ENCODE results near the gene CDH26.

The CDH26 gene

GRCh38 chr20:60057123-60057865 is 99.1 kb downstream of the CDH26 start:
- H3K4me2 ChIP-seq = peak overlapping the region; percentile 93
- peaks cover 4% of the 10 kb centered on the region; the same call in 1 of the 2 replicates for H3K36me3 ChIP-seq
- no peaks in the 10 kb centered on the region for H3K9me3 ChIP-seq
- H3K27me3 ChIP-seq = no peaks in the 10 kb centered on the region
- peak overlapping the region; percentile 87 for H3K9ac ChIP-seq
- H4K20me1 ChIP-seq = 0 out of 2 replicates have a peak, but pooled peaks cover 2% of the 10 kb centered on the region
- H3K4me3 ChIP-seq = peak overlapping the region; percentile 68
- H3K27ac ChIP-seq = peak overlapping the region; percentile 96
- TF ChIP-seq Cebpa-rat (IDR thresholded peaks at IDR 0.05) = no peak
- H3K4me1 ChIP-seq = peaks cover 89% of the 10 kb centered on the region

DNA sequence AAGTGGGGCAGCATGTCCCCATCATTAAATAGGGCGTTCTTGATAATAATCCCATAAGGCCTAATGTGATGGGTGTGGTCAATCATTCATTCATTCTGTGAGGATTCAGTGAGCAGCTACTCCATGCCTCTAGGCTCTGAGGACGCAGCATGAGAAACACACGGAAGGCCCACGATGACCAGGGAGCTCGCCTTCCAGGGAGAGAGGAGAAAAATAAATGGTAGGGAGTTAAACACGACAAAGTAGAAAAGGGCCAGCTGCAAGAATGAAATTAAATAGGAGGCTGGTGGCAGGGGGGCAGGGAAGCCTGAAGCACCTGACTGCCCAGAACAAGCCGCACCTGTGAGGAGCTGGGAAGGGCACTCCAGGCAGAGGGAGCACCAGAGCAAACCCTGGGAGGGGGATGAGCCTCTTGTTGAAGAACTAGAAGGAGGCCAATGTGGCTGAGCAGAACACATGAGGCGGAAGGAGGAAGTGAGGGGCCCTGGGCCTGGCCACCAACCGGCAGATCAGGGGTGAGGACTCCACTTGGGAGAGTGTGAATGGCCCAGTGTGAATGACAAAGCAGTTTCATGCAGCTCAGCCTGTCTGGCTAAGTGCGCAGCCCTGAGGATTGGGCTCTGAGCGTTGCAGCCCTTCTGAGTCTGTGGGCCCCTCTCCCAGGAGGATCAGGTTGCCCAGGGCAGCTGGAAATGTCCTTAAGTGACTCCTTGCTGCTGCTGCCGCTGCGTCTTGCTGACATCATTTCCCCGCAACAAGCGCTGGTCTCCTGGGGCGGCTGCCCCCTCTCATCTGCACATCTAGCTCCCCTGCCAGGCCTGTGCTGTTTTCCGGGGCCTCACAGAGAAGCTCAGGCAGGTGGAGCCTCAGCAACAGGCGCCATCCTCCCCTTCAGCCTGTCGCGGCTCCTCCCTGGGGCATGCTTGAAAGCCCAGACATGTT is 99.9 kb downstream of the CDH26 start:
- no peaks in the 10 kb centered on the region for H3K27me3 ChIP-seq
- H3K9ac ChIP-seq = peak overlapping the region; percentile 87
- no peaks in the 10 kb centered on the region for H3K9me3 ChIP-seq
- no peak for TF ChIP-seq Cebpa-rat (IDR thresholded peaks at IDR 0.05)
- peaks cover 8% of the 10 kb centered on the region; the same call in 1 of the 2 replicates for H3K36me3 ChIP-seq
- peaks cover 98% of the 10 kb centered on the region for H3K4me1 ChIP-seq
- H3K4me3 ChIP-seq = peak overlapping the region; percentile 54
- peak overlapping the region; percentile 96 for H3K27ac ChIP-seq
- 0 out of 2 replicates have a peak, but pooled peaks cover 9% of the 10 kb centered on the region for H4K20me1 ChIP-seq
- H3K4me2 ChIP-seq = peak overlapping the region; percentile 93

GRCh38 chr20:60058879-60059278 is 100.7 kb downstream of the CDH26 start:
- Histone ChIP-seq H3K4me2 (peak overlapping the region; percentile 93), H3K9me3 (no peaks in the 10 kb centered on the region), H3K4me3 (peak overlapping the region; percentile 54), H3K9ac (peak overlapping the region; percentile 87), H3K27ac (peak overlapping the region; percentile 96), H3K4me1 (peaks cover 98% of the 10 kb centered on the region), H4K20me1 (0 out of 2 replicates have a peak, but pooled peaks cover 9% of the 10 kb centered on the region), H3K27me3 (no peaks in the 10 kb centered on the region), H3K36me3 (peaks cover 13% of the 10 kb centered on the region)
- no peak for TF ChIP-seq Cebpa-rat (IDR thresholded peaks at IDR 0.05)

DNA sequence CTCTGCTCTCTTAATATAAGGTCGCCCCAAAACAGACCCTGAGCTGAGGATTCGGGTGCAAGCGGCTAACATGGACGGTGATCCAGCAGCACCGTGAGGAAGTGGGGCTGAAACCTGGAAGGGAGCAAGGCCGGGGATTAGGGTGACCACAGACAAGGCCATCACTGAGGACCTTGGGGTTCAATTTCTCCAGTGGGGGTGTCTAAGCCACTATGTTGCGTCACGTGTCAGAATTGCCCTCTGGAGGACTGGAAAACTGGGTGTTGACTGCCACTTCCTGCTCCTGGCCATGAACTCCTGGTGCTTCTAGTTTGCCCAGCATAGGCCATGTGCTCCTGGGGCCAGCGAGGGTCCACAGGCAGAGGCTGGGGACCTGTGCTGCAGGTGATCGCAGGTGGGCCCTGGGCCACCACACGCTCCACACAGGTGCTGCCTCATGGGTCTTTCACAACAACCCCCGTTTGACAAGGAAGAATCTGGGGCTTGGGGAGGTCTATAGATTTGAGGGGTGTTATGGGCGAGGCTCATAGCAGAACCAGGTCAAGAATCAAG is 101.9 kb downstream of the CDH26 start:
- Histone ChIP-seq H3K27ac (peak overlapping the region; percentile 69), H3K4me3 (no peak overlapping the region), H4K20me1 (0 out of 2 replicates have a peak, but pooled peaks cover 9% of the 10 kb centered on the region), H3K27me3 (no peaks in the 10 kb centered on the region), H3K9ac (0 out of 2 replicates have a peak overlapping the region, but pooled peaks have one; percentile 3), H3K9me3 (peaks cover 9% of the 10 kb centered on the region), H3K36me3 (peaks cover 24% of the 10 kb centered on the region), H3K4me2 (peak overlapping the region; percentile 74), H3K4me1 (peaks cover 89% of the 10 kb centered on the region)
- TF ChIP-seq Cebpa-rat (IDR thresholded peaks at IDR 0.05) = no peak

GRCh38 chr20:60060593-60060992 is 102.4 kb downstream of the CDH26 start:
- 0 out of 2 replicates have a peak, but pooled peaks have one; percentile 16 for TF ChIP-seq Cebpa-rat (IDR thresholded peaks at IDR 0.05)
- Histone ChIP-seq H3K4me1 (peaks cover 88% of the 10 kb centered on the region), H3K4me3 (no peak overlapping the region), H3K4me2 (peak overlapping the region; percentile 74), H3K27ac (peak overlapping the region; percentile 69), H3K27me3 (no peaks in the 10 kb centered on the region), H3K9ac (0 out of 2 replicates have a peak overlapping the region, but pooled peaks have one; percentile 3), H3K9me3 (peaks cover 15% of the 10 kb centered on the region), H3K36me3 (peaks cover 29% of the 10 kb centered on the region), H4K20me1 (0 out of 2 replicates have a peak, but pooled peaks cover 9% of the 10 kb centered on the region)

GRCh38 chr20:60062431-60063047 is 104.3 kb downstream of the CDH26 start:
- Histone ChIP-seq H3K9me3 (peaks cover 29% of the 10 kb centered on the region), H3K9ac (0 out of 2 replicates have a peak overlapping the region, but pooled peaks have one; percentile 2), H3K36me3 (peaks cover 45% of the 10 kb centered on the region), H4K20me1 (peaks cover 20% of the 10 kb centered on the region; the same call in 1 of the 2 replicates), H3K4me3 (no peak overlapping the region), H3K4me2 (peak overlapping the region; percentile 15; the same call in 1 of the 2 replicates), H3K4me1 (peaks cover 73% of the 10 kb centered on the region), H3K27me3 (no peaks in the 10 kb centered on the region), H3K27ac (peak overlapping the region; percentile 28; the same call in 1 of the 2 replicates)
- no peak for TF ChIP-seq Cebpa-rat (IDR thresholded peaks at IDR 0.05)

DNA sequence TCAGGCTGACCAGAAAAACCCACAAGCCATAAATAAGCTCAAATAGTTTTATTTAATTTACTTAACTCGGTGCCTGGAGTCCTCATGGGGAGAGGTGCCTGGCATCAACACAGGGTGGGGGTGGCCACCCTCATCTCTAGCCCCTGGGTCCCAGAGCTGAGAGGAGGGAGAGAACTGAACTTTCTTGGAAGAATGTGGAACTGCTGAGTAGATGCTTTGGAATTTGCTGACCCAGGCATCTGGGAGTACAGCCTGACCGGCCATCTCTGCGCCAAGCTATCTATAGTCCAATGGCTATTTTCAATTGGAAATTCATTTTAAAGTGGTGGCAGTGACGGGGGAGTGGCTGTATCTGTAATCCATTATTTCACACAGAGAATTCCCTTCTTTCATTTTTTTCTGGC is 104.8 kb downstream of the CDH26 start:
- no peak for TF ChIP-seq Cebpa-rat (IDR thresholded peaks at IDR 0.05)
- Histone ChIP-seq H3K4me2 (no peak overlapping the region), H3K27ac (0 out of 2 replicates have a peak overlapping the region, but pooled peaks have one; percentile 28), H3K9me3 (peaks cover 29% of the 10 kb centered on the region), H3K27me3 (no peaks in the 10 kb centered on the region), H4K20me1 (peaks cover 21% of the 10 kb centered on the region; the same call in 1 of the 2 replicates), H3K9ac (no peak overlapping the region), H3K4me3 (no peak overlapping the region), H3K4me1 (peaks cover 67% of the 10 kb centered on the region), H3K36me3 (peaks cover 47% of the 10 kb centered on the region)

GRCh38 chr20:60063739-60064380 is 105.6 kb downstream of the CDH26 start:
- Histone ChIP-seq H4K20me1 (peaks cover 29% of the 10 kb centered on the region; the same call in 1 of the 2 replicates), H3K4me3 (no peak overlapping the region), H3K9me3 (peaks cover 29% of the 10 kb centered on the region), H3K36me3 (peaks cover 55% of the 10 kb centered on the region), H3K27ac (no peak overlapping the region), H3K4me2 (no peak overlapping the region), H3K4me1 (peaks cover 59% of the 10 kb centered on the region), H3K9ac (no peak overlapping the region), H3K27me3 (no peaks in the 10 kb centered on the region)
- TF ChIP-seq Cebpa-rat (IDR thresholded peaks at IDR 0.05) = no peak

All from BLaER1 (cell line).